Stomach (tissue), 4 donors: ENCODE measurements around the gene S1PR5.

ENCODE experiments used
- CTCF ChIP-seq, 7 experiments: fragments of 450-650 bp in 4 of 7; fragments of 200-600 bp in 3 of 7; sonication (generic) in 3 of 7; IDR thresholded peaks; one replicate each; pipeline ENCODE4 v1.5.1; 2016 to 2019; ENCODE audit warnings: antibody characterized with exemption in 7 of 7, control low read depth in 2 of 7, mild to moderate bottlenecking in 1 of 7
- EP300 ChIP-seq: sonication (generic); formaldehyde crosslinking; IDR thresholded peaks from one replicate; pipeline ENCODE4 v1.6.1; 2017; ENCODE audit warnings: antibody characterized with exemption
- POLR2A ChIP-seq, 4 donors: fragments of 450-650 bp; IDR thresholded peaks; one replicate each; pipeline ENCODE4 v1.6.1; 2016; ENCODE audit warnings: antibody characterized with exemption in 4 of 4, control low read depth in 2 of 4, mild to moderate bottlenecking in 1 of 4, moderate library complexity in 1 of 4

GRCh38 chr19:10508036-10508435 lies 9.2 kb downstream of the S1PR5 start:
- no peak for TF ChIP-seq CTCF (IDR thresholded peaks at IDR 0.05)
- TF ChIP-seq POLR2A (IDR thresholded peaks at IDR 0.05): no peak
- TF ChIP-seq EP300: no peak
